Heart left ventricle (tissue), 16 donors: ENCODE results near the gene OBSL1. TPM values are rescaled to one million over a fixed set of nuclear protein-coding genes. Genes with fewer than 3 reads are reported as not detected.

Source experiments
- ATAC-seq, 4 donors: fragments of 200-7000 bp; cut with Tn5 transposase; one replicate each; pipeline ENCODE4 v1.9.1; 2020 to 2022; ENCODE audit warnings: moderate library complexity in 4 of 4, mild to moderate bottlenecking in 3 of 4, moderate number of reproducible peaks in 1 of 4
- DNase-seq, 5 donors: peaks; one replicate each; pipeline ENCODE4 v3.0.0-alpha.2; 2020
- H3K27ac ChIP-seq, 12 donors: fragments of 200-600 bp; sonication (generic) in 4 of 12; one replicate each; pipeline versions ENCODE4 v1.5.0 to v1.8.0; 2016 to 2022; ENCODE audit warnings: mild to moderate bottlenecking in 2 of 12
- H3K27me3 ChIP-seq, 9 donors: fragments of 200-600 bp; sonication (generic) in 2 of 9; one replicate each; pipeline versions ENCODE4 v1.5.1 to v1.8.0; 2016 to 2022; ENCODE audit warnings: mild to moderate bottlenecking in 3 of 9
- H3K36me3 ChIP-seq, 9 donors: fragments of 200-600 bp; sonication (generic) in 2 of 9; one replicate each; pipeline versions ENCODE4 v1.5.0 to v1.8.0; 2018 to 2022; ENCODE audit warnings: mild to moderate bottlenecking in 2 of 9
- H3K4me1 ChIP-seq, 12 donors: fragments of 200-600 bp; sonication (generic) in 4 of 12; one replicate each; pipeline versions ENCODE4 v1.5.0 to v1.8.0; 2016 to 2022; ENCODE audit warnings: mild to moderate bottlenecking in 3 of 12
- H3K4me3 ChIP-seq, 12 donors: fragments of 200-600 bp; sonication (generic) in 4 of 12; one replicate each; pipeline versions ENCODE4 v1.5.0 to v1.8.0; 2017 to 2022; ENCODE audit warnings: mild to moderate bottlenecking in 9 of 12, moderate library complexity in 4 of 12
- H3K9me3 ChIP-seq, 12 donors: fragments of 200-600 bp; sonication (generic) in 4 of 12; one replicate each; pipeline versions ENCODE4 v1.5.0 to v1.8.0; 2016 to 2022; ENCODE audit warnings: mild to moderate bottlenecking in 1 of 12
- POLR2A ChIP-seq, 2 donors: fragments of 450-650 bp; IDR thresholded peaks; one replicate each; pipeline ENCODE4 v1.6.1; 2017; ENCODE audit warnings: antibody characterized with exemption in 2 of 2, mild to moderate bottlenecking in 2 of 2, moderate library complexity in 2 of 2
- WGBS, 4 donors: extraction: QIAGEN DNeasy Blood & Tissue Kit in 2 of 4; methylation state at CpG; one replicate each; pipeline versions ENCODE4 v1.1.5 to v1.1.7; 2013 to 2018; 5-methylcytosine and 5-hydroxymethylcytosine counted together
- intact Hi-C, 10 donors: fragments of 100-400 bp; cut with DNase I; formaldehyde crosslinking; loops; one replicate each; pipeline versions ENCODE4 v1.11.1 to v1.14.2; 2022
- polyA plus RNA-seq, 2 donors: library from polyadenylated mRNA; stranded (reverse); fragments of 200-250 nt; gene quantifications; one replicate each; pipeline ENCODE4 v1.2.3, GENCODE V29; 2013
- total RNA-seq, 9 donors: library from RNA; depleted of rRNA in 2 of 9; stranded (reverse); fragments of >200 nt in 2 of 9; fragmentation: NEBNext Ultra II Directional in 3 of 9; extraction: Animal tissue kit (Norgen Biotek cat#: 25700) in 3 of 9; gene quantifications; one replicate each; pipeline versions ENCODE4 v1.1.0 to v1.2.4, GENCODE V29; 2016 to 2023
- TF ChIP-seq, protein P1 (sequence below), 12 donors: fragments of 200-600 bp; sonication (generic) in 4 of 12; IDR thresholded peaks; one replicate each; pipeline versions ENCODE4 v1.5.0 to v1.8.0; 2018 to 2022; ENCODE audit warnings: antibody characterized with exemption in 12 of 12, mild to moderate bottlenecking in 5 of 12
- donor health status: ischemic (EF 13 %, LVEDD 7.1; RV severe dilation, severe dysfunction).
- donor health status: healthy with polysubstance abuse.
- donor health status: DM: no; HTN: yes; CAD: no.
- donor health status: DM: no; HTN: no; CAD: no.
- donor health status: ischemic (EF 25% LVEDD 6.9; RV normal size, moderate dysfunction).
- donor health status: ischemic (EF 25% LVEDD 5.7; RV mildly dilated, moderate dysfunction).
- donor health status: healthy.
- donor health status: DM: yes; HTN: yes; CAD: no.
- donor health status: ischemic (EF 35%, LVEDD 5.7; RV mildly dilated, moderate dysfunction).
- donor health status: nonischemic (EF 11% LVEDD 7.7; RV severe dilation, severe dysfunction).
- donor health status: DM: yes; HTN: yes; CAD: no.
- donor health status: PGD.
- donor health status: ischemic (EF 29% LVEDD 5.4; RV normal size, mild dysfunction).
- donor health status: nonischemic (EF 23%, LVEDD 6.1; RV moderate dilation, normal function).

OBSL1 gene
- total and polyA plus RNA-seq, 11 donors, result 88.1 to 230 (median 177) TPM

DNA sequence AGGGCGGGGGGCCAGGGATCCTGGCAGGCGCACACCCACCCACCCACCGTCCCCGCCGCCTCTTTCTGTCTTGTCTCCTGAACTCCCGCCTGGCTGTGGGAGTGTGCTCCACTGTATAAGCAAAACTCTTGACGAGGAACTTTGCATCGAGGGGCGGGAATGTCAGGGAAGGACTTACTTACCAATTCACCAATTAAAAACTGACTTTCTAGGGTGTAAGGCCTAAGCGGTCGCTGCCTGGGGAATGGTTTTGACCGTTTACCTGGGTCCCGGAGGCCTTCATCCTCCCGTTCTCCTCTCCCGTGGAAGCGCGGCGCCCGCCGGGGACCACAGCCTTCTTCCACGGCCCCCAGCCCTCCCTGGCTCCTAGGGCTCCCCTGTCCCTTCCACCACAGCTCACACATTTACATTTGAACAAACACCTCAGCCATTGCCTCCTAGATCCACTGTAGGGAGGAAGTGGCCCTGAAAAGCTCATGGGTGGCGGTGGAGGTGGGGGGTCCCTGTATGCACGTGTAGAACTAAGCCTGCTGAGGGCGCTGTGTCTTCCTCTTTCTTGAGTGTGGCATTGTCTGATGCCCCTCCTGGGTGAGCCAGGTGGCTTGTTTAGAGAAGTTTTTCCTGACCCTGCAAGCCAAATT is 48.2 kb downstream of the OBSL1 start:
- H3K9me3 ChIP-seq, result no peaks in the 10 kb centered on the region
- DNase-seq, result no peak
- no peak for ATAC-seq
- H3K36me3 ChIP-seq, result no peaks in the 10 kb centered on the region
- WGBS, 4 donors, result 34 to 45% (median 38%) methylated on average over 6 to 24 of the region's 24 CpGs
- peak overlapping the region in 4 of 12 donors; percentile 39 to 80 (median 60) for H3K27ac ChIP-seq
- TF ChIP-seq, protein P1, sequence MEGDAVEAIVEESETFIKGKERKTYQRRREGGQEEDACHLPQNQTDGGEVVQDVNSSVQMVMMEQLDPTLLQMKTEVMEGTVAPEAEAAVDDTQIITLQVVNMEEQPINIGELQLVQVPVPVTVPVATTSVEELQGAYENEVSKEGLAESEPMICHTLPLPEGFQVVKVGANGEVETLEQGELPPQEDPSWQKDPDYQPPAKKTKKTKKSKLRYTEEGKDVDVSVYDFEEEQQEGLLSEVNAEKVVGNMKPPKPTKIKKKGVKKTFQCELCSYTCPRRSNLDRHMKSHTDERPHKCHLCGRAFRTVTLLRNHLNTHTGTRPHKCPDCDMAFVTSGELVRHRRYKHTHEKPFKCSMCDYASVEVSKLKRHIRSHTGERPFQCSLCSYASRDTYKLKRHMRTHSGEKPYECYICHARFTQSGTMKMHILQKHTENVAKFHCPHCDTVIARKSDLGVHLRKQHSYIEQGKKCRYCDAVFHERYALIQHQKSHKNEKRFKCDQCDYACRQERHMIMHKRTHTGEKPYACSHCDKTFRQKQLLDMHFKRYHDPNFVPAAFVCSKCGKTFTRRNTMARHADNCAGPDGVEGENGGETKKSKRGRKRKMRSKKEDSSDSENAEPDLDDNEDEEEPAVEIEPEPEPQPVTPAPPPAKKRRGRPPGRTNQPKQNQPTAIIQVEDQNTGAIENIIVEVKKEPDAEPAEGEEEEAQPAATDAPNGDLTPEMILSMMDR (IDR thresholded peaks at IDR 0.05), result no peak
- TF ChIP-seq POLR2A (IDR thresholded peaks at IDR 0.05), result no peak
- peaks cover 8 to 78% (median 16%) of the 10 kb centered on the region in 9 donors for H3K27me3 ChIP-seq
- peaks cover 0 to 56% (median 23%) of the 10 kb centered on the region in 12 donors for H3K4me1 ChIP-seq
- intact Hi-C loops, result no loop called here
- H3K4me3 ChIP-seq, result peak overlapping the region in 10 of 12 donors; percentile 1 to 41 (median 25)

DNA sequence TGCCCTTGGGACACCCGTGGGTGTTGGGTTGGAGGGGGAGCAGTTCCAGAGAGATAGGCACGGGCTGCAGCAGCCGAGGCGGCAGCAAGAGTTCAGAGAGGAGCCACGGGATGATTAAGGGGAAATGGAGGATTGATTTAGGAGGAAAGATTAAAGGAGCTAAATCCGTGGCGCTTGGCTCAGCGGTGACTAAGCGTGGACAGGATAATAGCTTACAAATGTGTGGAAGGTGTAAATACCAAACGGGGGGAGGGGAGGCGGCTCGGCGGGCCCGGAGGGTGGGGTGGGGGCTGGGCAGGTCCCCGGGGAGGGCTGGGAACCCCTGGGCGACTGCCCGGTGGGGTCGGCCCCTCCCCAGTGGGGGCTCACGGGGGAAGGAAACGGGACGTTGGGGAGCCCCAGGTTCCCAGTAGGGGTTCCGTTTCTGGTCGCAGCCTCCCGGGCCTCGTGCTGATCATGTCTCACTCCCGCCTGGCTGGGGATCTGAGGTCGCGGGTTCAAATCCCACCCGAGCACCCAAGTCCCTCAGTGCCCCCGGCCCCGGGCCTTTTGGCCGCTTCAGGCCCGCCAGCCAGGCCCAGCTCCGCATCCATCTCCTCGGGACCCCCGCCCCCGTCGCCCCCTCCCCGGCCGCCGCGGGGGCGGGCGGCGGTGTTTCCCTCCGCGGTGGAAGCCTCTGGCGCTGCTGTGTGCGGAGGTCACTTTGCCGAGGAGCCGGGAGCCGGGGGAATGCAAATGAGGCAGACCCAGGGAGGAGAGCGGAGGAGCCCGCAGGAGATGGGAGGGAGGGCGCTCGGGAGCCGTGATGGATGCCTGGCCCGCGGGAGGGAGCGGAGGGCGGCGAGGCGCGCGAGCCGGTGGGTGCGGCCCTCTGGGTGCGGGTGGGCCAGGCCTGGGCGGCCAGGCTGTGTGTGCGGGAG is 49.0 kb downstream of the OBSL1 start:
- Histone ChIP-seq H3K27ac (peak overlapping the region in 10 of 12 donors; percentile 22 to 80 (median 49)), H3K4me3 (peak overlapping the region in 10 of 12 donors; percentile 1 to 41 (median 25)), H3K4me1 (peaks cover 0 to 55% (median 23%) of the 10 kb centered on the region in 12 donors), H3K36me3 (no peaks in the 10 kb centered on the region), H3K27me3 (peaks cover 8 to 73% (median 16%) of the 10 kb centered on the region in 9 donors), H3K9me3 (no peaks in the 10 kb centered on the region)
- DNase-seq, result no peak
- no peak for TF ChIP-seq POLR2A (IDR thresholded peaks at IDR 0.05)
- TF ChIP-seq, protein P1 (IDR thresholded peaks at IDR 0.05), result no peak
- intact Hi-C loops, result no loop called here
- ATAC-seq, result peak in 1 of 4 donors; percentile 28
- WGBS, 4 donors, result 3 to 8% (median 5%) methylated on average over 52 to 70 of the region's 70 CpGs

DNA sequence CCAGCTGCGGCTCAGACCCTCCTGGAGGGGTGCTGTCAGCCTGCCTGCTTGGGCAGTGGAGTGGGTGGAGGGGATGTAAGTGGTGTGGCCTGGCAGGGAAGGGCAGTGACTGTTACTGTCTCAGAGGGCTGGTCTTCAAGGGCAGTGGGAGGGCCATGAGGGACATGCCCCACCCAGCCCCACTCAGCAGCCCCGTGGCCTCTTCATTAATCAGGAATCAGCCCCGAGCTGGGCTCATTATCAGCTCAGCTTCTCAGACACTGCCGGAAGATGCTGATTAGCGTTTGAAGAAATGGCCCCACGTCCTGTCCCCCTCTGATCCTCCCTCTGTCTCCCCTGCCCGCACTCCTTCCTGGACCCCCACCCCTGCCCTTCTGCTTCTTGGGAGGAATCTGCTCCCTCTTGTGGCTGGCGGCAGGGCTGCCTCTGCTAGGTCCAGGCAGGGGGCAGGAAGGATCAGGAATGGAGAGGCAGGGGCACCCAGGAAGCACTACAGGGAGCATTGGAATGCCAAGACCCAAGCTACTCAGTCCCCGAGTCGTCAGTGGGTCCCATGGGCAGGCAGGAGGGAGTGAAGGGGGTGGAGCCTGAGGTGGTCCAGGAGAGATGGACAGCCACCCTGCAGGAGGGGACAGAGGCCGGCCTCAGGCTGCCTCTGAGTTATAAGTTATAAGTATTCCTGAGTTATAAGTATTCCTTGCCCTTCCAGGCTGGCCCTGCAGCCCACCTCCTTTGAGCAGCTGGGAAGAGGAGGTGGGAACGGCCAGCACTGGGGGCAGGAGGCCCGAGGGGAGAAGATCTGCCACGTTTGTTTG is 50.1 kb downstream of the OBSL1 start:
- TF ChIP-seq, protein P1 (IDR thresholded peaks at IDR 0.05), result peak; percentile 25 to 69 (median 56)
- TF ChIP-seq POLR2A (IDR thresholded peaks at IDR 0.05), result no peak
- intact Hi-C loops, result loop anchor here in 1 of 10 donors (2.0 kb wide), 1 partner anchor 44 kb away; no protein-coding TSS in a partner anchor
- Histone ChIP-seq H3K27ac (peak overlapping the region in 10 of 12 donors; percentile 15 to 80 (median 54)), H3K4me1 (peaks cover 0 to 44% (median 18%) of the 10 kb centered on the region in 12 donors), H3K36me3 (no peaks in the 10 kb centered on the region), H3K9me3 (no peaks in the 10 kb centered on the region), H3K27me3 (peaks cover 8 to 64% (median 18%) of the 10 kb centered on the region in 9 donors), H3K4me3 (peak overlapping the region in 1 of 12 donors; percentile 11)
- WGBS, 4 donors, result 15 to 16% (median 16%) methylated on average over 13 to 14 of the region's 14 CpGs
- ATAC-seq, result peak; percentile 47 to 70 (median 66)
- DNase-seq, result peak in 2 of 5 donors; percentile 48 to 56
